SK-N-SH (cell line): ENCODE data around the gene ZBTB46. TPM values are rescaled to one million over a fixed set of nuclear protein-coding genes. Genes with fewer than 3 reads are reported as not detected.

Experiments used
- CTCF ChIA-PET: fragments of 300-600, 350-600 bp; formaldehyde crosslinking; extraction: SDS; loops from one replicate; lab custom pipeline; 2021; lab: Yijun Ruan, JAX
- POLR2A ChIA-PET: fragments of 350-600 bp; sonication (Branson Sonifier 250); formaldehyde crosslinking; extraction: SDS; loops from one replicate; lab custom pipeline; 2020; ENCODE audit warnings: antibody characterized with exemption, inconsistent platforms; lab: Yijun Ruan, JAX
- DNase-seq: peaks from one replicate; pipeline ENCODE4 v3.0.0; 2012
- H2AFZ ChIP-seq: fragments of 200-600 bp; sonication (generic); 2 replicates; pipeline ENCODE4 v1.8.1; 2016; ENCODE audit warnings: antibody characterized with exemption, mild to moderate bottlenecking, low read depth
- H3F3A ChIP-seq: fragments of 200-600 bp; sonication (generic); replicated peaks from 2 replicates; pipeline ENCODE3; 2016; ENCODE audit warnings: antibody characterized with exemption, mild to moderate bottlenecking; ENCODE audit not compliant: insufficient read depth
- H3K27ac ChIP-seq, 2 experiments: fragments of 200-500 bp in 1 of 2; fragments of 200-600 bp in 1 of 2; sonication (Bioruptor generic) in 1 of 2; sonication (generic), shearing (Covaris generic) in 1 of 2; 2 replicates each; pipeline versions ENCODE4 v1.5.1 to v1.6.1; 2014 to 2016; ENCODE audit warnings: low read depth in 2 of 2, inconsistent platforms in 1 of 2, low read length in 1 of 2, mild to moderate bottlenecking in 1 of 2, mixed read lengths in 1 of 2
- H3K27me3 ChIP-seq: fragments of 200-600 bp; sonication (generic), shearing (Covaris generic); 2 replicates; pipeline ENCODE4 v1.6.1; 2016; ENCODE audit warnings: mixed run types; ENCODE audit not compliant: insufficient read depth
- H3K36me3 ChIP-seq, 2 experiments: fragments of 200-500 bp in 1 of 2; fragments of 200-600 bp in 1 of 2; sonication (Bioruptor generic) in 1 of 2; sonication (generic) in 1 of 2; replicated peaks in 1 of 2; 2 replicates each; pipeline versions ENCODE3 to v1.5.1; 2014 to 2016; ENCODE audit warnings: low read length in 1 of 2, mild to moderate bottlenecking in 1 of 2; ENCODE audit not compliant: insufficient read depth in 2 of 2, control insufficient read depth in 1 of 2
- H3K4me1 ChIP-seq, 2 experiments: fragments of 200-500 bp in 1 of 2; fragments of 200-600 bp in 1 of 2; sonication (Bioruptor generic) in 1 of 2; sonication (generic), shearing (Covaris generic) in 1 of 2; 2 replicates each; pipeline versions ENCODE4 v1.5.1 to v1.6.1; 2014 to 2016; ENCODE audit warnings: low read depth in 1 of 2, low read length in 1 of 2, mixed run types in 1 of 2; ENCODE audit not compliant: insufficient read depth in 2 of 2, control insufficient read depth in 1 of 2
- H3K4me2 ChIP-seq: fragments of 200-600 bp; sonication (generic), shearing (Covaris generic); 2 replicates; pipeline ENCODE4 v1.6.1; 2017; ENCODE audit warnings: mixed run types
- H3K4me3 ChIP-seq, 2 experiments: fragments of 200-500 bp in 1 of 2; fragments of 200-600 bp in 1 of 2; sonication (Bioruptor generic) in 1 of 2; sonication (generic), shearing (Covaris generic) in 1 of 2; 2 replicates each; pipeline versions ENCODE4 v1.5.1 to v1.8.1; 2014 to 2016; ENCODE audit warnings: low read depth in 2 of 2, inconsistent platforms in 1 of 2, low read length in 1 of 2, mild to moderate bottlenecking in 1 of 2, mixed read lengths in 1 of 2, moderate library complexity in 1 of 2
- H3K79me2 ChIP-seq: fragments of 200-600 bp; sonication (generic); 2 replicates; pipeline ENCODE4 v1.8.1; 2017; ENCODE audit warnings: mild to moderate bottlenecking; ENCODE audit not compliant: insufficient read depth
- H3K9ac ChIP-seq: fragments of 200-600 bp; sonication (generic); 2 replicates; pipeline ENCODE4 v1.6.1; 2017; ENCODE audit warnings: mixed run types
- H3K9me2 ChIP-seq: fragments of 200-600 bp; sonication (generic); 2 replicates; pipeline ENCODE4 v1.6.1; 2017; ENCODE audit warnings: mixed run types
- H3K9me3 ChIP-seq: fragments of 200-600 bp; sonication (generic); 2 replicates; pipeline ENCODE4 v1.6.1; 2017; ENCODE audit warnings: mixed run types, mild to moderate bottlenecking, moderate library complexity
- H4K20me1 ChIP-seq: fragments of 200-600 bp; sonication (generic); 2 replicates; pipeline ENCODE4 v1.6.1; 2017; ENCODE audit warnings: mild to moderate bottlenecking, mixed run types; ENCODE audit not compliant: insufficient read depth
- EP300 ChIP-seq, 2 experiments: IDR thresholded peaks; 2 replicates each; pipeline versions ENCODE4 v1.4.0 to v1.6.1; 2012; ENCODE audit warnings: borderline replicate concordance in 1 of 2, low read depth in 1 of 2, low read length in 1 of 2
- EZH2phosphoT487 ChIP-seq: fragments of 200-600 bp; sonication (generic); IDR thresholded peaks from 2 replicates; pipeline ENCODE4 v1.6.1; 2017; ENCODE audit warnings: low read depth, mixed run types, mild to moderate bottlenecking, antibody characterized with exemption, moderate library complexity, borderline replicate concordance
- FOSL2 ChIP-seq: IDR thresholded peaks from 2 replicates; pipeline ENCODE4 v1.4.0; 2012; ENCODE audit warnings: low read depth, mild to moderate bottlenecking, moderate library complexity, borderline replicate concordance
- FOXJ3 ChIP-seq: sonication (generic); formaldehyde crosslinking; IDR thresholded peaks from 2 replicates; pipeline ENCODE4 v1.5.1; 2020; ENCODE audit warnings: mild to moderate bottlenecking, missing genetic modification reagents
- GABPA ChIP-seq: IDR thresholded peaks from 2 replicates; pipeline ENCODE4 v1.4.0; 2012; ENCODE audit warnings: low read depth, mild to moderate bottlenecking
- MAX ChIP-seq: IDR thresholded peaks from 2 replicates; pipeline ENCODE4 v1.4.0; 2012; ENCODE audit warnings: low read depth
- MXI1 ChIP-seq: IDR thresholded peaks from 2 replicates; pipeline ENCODE4 v1.6.1; 2012; ENCODE audit warnings: mild to moderate bottlenecking, low read depth, low read length, improper control_type of control experiment
- NFIC ChIP-seq: IDR thresholded peaks from 2 replicates; pipeline ENCODE4 v1.4.0; 2012; ENCODE audit warnings: borderline replicate concordance
- NRF1 ChIP-seq: IDR thresholded peaks from 2 replicates; pipeline ENCODE4 v1.6.1; 2012; ENCODE audit warnings: low read depth, mild to moderate bottlenecking, low read length
- RCOR1 ChIP-seq: fragments of 150-350 bp; IDR thresholded peaks from 2 replicates; pipeline ENCODE4 v1.6.1; 2017; ENCODE audit warnings: antibody characterized with exemption, low read length
- REST ChIP-seq: IDR thresholded peaks from 2 replicates; pipeline ENCODE4 v1.6.1; 2012; ENCODE audit warnings: mild to moderate bottlenecking, low read depth, low read length, moderate library complexity
- TAF1 ChIP-seq: IDR thresholded peaks from 2 replicates; pipeline ENCODE4 v1.6.1; 2012; ENCODE audit warnings: low read depth, mild to moderate bottlenecking, low read length, moderate library complexity, borderline replicate concordance
- TCF12 ChIP-seq: IDR thresholded peaks from 2 replicates; pipeline ENCODE4 v1.4.0; 2012
- TEAD4 ChIP-seq: IDR thresholded peaks from 2 replicates; pipeline ENCODE4 v1.4.0; 2012; ENCODE audit warnings: mild to moderate bottlenecking, borderline replicate concordance; ENCODE audit not compliant: insufficient read depth
- USF1 ChIP-seq: IDR thresholded peaks from 2 replicates; pipeline ENCODE4 v1.4.0; 2012; ENCODE audit warnings: low read depth, borderline replicate concordance
- YY1 ChIP-seq: IDR thresholded peaks from 2 replicates; pipeline ENCODE4 v1.4.0; 2012; ENCODE audit warnings: low read depth, mild to moderate bottlenecking
- ZBTB33 ChIP-seq: IDR thresholded peaks from 2 replicates; pipeline ENCODE4 v1.4.0; 2012; ENCODE audit warnings: low read depth, borderline replicate concordance
- WGBS: methylation state at CpG from one replicate; pipeline ENCODE4 v1.1.6; 2017; ENCODE audit warnings: low lambda C conversion rate; 5-methylcytosine and 5-hydroxymethylcytosine counted together
- polyA plus RNA-seq, 3 experiments: library from polyadenylated mRNA; depleted of rRNA; stranded (reverse); fragments of >200 nt; gene quantifications; 2 replicates each; pipeline ENCODE4 v1.2.3, GENCODE V29; 2012

ZBTB46 gene
- polyA plus RNA-seq, 1 of the 3 experiments (the other 2 are of a cell fraction): 0.15 TPM

GRCh38 chr20:63747622-63748069 is 83.4 kb downstream of the ZBTB46 start:
- Histone ChIP-seq H3K4me3 (no peak overlapping the region), H3K27ac (no peak overlapping the region), H3K9me3 (no peaks in the 10 kb centered on the region), H2AFZ (no peak overlapping the region), H3F3A (peaks cover 12% of the 10 kb centered on the region), H3K4me1 (no peaks in the 10 kb centered on the region; a peak in 1 of 4 replicates), H3K9me2 (no peaks in the 10 kb centered on the region), H3K36me3 (peaks cover 15% of the 10 kb centered on the region in 2 experiments), H3K79me2 (no peaks in the 10 kb centered on the region; the same call in 1 of the 2 replicates), H4K20me1 (peaks cover 4% of the 10 kb centered on the region; the same call in 1 of the 2 replicates), H3K9ac (no peak overlapping the region), H3K4me2 (no peak overlapping the region), H3K27me3 (no peaks in the 10 kb centered on the region)
- TF ChIP-seq FOXJ3 (CRISPR knock-in tag): no peak
- TF ChIP-seq EZH2phosphoT487: no peak
- TF ChIP-seq TAF1: no peak
- TF ChIP-seq TCF12: no peak
- no peak for TF ChIP-seq EP300 (IDR thresholded peaks at IDR 0.05; ENCODE audit: borderline replicate concordance in 1 of 2, low read depth in 1 of 2, low read length in 1 of 2)
- no peak for TF ChIP-seq USF1
- no peak for TF ChIP-seq TEAD4
- TF ChIP-seq GABPA: no peak
- no peak for TF ChIP-seq FOSL2
- TF ChIP-seq MXI1: no peak
- no peak for TF ChIP-seq YY1
- TF ChIP-seq REST: no peak
- no peak for TF ChIP-seq MAX
- TF ChIP-seq RCOR1: no peak
- TF ChIP-seq ZBTB33: no peak
- no peak for TF ChIP-seq NRF1
- TF ChIP-seq NFIC: no peak
- peak; percentile 44 for DNase-seq
- ChIA-PET CTCF (no interaction called here), POLR2A (no interaction called here)
- whole genome bisulfite sequencing: 82% methylated on average over 9 of the region's 13 CpGs
